Fibroblast of skin of scalp (primary cell): Measurements from ENCODE around the gene URI1. TPM values are rescaled to one million over a fixed set of nuclear protein-coding genes. Genes with fewer than 3 reads are reported as not detected.
"Not testable (repeated sequence)": the region's sequence is repeated elsewhere in the genome, so short reads cannot be mapped to it uniquely, and the experiment has no call there.

Experiments
- DNase-seq: peaks from one replicate; pipeline ENCODE4 v3.0.0-alpha.2; 2013
- polyA plus RNA-seq, 2 experiments: library from polyadenylated mRNA; unstranded; fragments of 120-200 nt; gene quantifications; one replicate each; pipeline ENCODE4 v1.2.1, GENCODE V29; 2013; ENCODE audit not compliant: insufficient read length in 2 of 2

The URI1 gene
- polyA plus RNA-seq (2013, experiment 1 of 2; ENCODE audit: insufficient read length): 70.7 TPM
- 73.4 TPM for polyA plus RNA-seq (2013, experiment 2 of 2; ENCODE audit: insufficient read length)

DNA sequence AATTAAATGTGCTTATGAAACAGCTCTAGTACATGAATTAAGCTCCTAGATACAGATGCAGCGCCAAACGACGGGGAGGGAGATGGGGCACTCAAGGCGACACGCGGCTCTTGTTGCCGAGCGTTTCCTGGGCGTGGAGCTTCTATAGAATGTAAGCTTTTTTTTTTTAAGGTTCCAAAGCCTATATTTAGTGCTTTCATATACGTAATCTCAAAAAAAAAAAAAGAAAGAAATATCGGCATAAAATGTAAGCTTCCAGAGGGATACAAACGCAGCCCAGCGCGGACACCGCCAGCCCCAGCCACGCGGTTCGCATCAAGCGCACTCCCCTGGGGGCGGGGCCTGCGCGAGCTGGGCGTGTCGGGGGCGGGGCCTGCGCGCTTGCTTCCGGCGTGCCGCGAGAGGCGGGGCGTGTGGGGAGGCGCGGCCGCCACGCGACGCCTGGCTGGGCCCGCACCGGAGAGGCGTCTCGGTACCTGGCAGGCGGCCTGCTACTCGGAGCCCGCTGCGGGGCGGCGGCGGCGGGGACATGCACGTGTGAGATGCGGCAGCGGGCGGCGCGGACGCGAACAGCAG is at the start of gene URI1:
URI1 (plus strand) TSS at position 412 of the 576 bp plus-strand sequence. CDS start 309 bp downstream, outside the sequence.
- DNase-seq: peak; percentile 88

DNA sequence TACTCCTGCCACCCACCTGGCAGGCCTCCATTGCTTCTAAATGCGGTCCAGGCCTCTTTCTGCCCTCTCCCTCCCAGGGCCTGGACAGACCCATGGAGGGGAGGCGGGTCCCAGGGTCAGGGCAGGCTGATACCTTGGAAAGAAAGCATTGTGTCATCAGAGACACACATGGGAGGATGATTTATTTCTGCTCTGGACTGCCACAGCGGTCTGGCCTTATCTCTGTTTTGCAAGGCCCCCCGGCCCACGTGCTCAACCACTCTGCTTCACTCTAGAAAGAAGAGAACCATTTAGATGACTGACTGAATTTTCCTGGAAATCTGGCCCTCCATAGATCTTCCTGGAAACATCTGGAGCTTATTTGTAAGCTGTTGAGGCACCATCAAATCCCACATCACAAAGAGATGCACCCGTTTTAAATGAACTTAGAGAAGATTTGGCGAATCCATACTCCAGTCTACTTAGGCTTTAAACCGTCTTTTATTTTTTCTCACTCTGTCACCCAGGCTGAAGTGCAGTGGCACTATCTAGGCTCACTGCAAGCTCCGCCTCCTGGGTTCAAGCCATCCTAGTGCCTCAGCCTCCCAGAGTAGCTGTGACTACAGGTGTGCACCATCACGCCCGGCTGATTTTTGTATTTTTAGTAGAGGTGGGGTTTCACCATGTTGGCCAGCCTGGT is 48.3 kb upstream of the URI1 start:
- DNase-seq: no peak

DNA sequence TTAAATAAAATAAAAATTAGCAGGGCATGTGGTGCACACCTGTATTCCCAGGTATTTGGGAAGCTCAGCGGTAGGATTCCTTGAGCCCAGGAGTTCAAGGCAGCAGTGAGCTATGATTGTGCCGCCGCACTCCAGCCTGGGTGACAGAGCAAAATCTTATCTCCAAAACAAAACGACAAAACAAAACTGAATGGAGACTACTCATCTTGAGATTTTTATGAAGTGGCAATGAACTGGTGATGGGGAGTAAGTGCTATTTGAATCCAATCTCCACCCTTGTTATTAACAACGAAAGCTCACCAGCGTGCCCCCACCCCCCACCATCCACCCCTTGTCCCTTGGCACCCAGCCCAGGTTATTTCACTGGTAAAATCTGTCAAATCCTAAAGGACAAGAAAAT is 45.2 kb upstream of the URI1 start:
- no peak for DNase-seq

DNA sequence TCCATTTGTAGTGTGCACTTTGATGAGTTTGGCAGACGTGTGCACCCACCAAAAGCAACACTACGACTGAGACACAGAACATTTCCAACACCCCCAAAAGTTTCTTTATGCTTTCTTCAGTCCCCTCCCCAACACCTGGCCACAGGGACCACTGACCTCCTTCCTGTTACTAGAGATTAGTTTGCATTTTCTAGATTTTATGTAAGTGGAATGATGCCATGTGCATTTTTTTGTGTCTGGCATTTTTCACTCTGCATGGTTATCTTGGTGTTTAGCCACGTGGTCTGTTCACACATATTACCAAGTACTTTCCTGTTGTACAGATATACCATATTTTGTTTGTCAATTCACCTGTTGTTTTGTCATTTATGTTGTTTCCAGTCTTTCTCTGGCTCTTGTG is 44.6 kb upstream of the URI1 start:
- DNase-seq: no peak

GRCh38 chr19:29904017-29904416 is 38.0 kb upstream of the URI1 start:
- DNase-seq: no peak

- DNase-seq: no peak
These were observed 32.8 kb upstream of the URI1 start for GRCh38 chr19:29908963-29909944.

DNA sequence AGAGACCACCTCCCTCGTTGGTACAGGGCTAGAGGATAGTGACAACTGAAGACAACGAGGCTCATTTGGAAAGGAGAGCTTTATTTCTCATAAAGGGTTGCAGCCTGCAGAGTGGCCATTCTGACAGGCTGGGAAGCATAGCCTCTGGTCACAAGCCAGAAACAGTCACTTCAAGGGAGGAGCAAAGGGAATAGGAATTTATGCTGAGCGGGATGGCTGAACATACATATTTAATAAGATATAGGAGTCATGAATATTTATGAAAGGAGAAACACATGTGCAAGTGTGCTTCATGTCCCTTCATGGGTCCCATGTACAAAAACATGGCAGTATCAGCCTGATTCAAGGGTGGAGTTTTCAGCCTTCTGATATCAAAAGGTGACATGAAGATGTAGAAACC is 27.1 kb upstream of the URI1 start:
- DNase-seq: no peak

- DNase-seq: not testable (repeated sequence)
These were observed 26.2 kb upstream of the URI1 start for GRCh38 chr19:29915832-29916231.

DNA sequence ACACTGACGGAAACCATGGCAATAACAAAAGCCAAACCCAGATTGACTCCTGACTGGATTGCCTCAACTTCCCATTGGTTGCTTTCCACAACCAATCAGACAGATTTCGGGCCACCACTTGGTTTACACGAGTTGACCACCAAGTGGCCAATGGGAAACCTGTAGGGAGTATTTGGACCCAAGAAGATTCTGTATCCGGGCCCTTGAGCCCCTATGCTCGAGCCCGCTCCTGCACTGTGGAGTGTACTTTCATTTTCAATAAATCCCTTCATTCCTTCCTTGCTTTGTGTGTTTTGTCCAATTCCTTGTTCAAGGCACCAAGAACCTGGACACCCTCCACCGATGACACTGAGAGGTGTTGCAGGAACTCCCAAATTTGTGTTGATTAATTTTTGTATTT is 24.1 kb upstream of the URI1 start:
- DNase-seq: no peak

- no peak for DNase-seq
These were observed 23.1 kb upstream of the URI1 start for GRCh38 chr19:29918891-29919290.

DNA sequence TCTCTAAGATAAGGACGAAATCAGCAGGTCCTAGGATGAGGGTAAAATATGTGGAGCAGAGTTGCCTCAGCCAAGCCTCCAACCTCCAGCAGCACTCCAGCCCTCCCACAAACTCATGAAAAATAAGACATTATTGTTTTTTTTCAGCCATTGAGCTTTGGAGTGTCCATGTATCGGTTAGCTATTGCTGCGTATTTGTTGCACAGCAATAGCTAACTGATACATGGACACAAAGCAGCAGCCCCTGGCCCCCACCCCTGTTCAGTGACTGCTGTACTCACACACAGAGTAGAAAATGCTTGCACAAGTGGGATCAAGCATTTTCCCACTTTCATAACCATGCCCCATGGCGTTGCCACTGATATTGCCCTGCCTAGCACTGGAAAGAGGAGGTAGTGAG is 19.1 kb upstream of the URI1 start:
- no peak for DNase-seq

DNA sequence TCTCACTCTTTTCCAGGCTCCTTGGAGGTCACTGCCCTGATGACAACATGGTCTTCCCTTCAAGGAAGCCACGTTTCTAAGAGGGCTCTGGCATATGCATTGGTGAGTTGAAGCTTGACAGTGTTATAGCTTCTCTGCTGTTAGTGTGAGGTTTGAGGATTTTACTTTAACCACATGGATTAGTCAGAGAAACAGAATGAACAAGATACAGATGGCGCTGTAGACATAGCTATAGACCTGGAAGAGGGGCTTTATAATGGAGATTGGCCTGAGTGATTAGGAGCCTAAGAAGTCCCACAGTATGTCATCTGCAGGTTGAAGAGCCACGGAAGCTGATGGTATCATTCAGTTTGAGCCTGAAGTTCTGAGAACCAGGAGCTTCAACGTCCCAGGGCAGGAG is 18.4 kb upstream of the URI1 start:
- no peak for DNase-seq

- DNase-seq: no peak
These were observed 16.0 kb upstream of the URI1 start for GRCh38 chr19:29926031-29926430.

DNA sequence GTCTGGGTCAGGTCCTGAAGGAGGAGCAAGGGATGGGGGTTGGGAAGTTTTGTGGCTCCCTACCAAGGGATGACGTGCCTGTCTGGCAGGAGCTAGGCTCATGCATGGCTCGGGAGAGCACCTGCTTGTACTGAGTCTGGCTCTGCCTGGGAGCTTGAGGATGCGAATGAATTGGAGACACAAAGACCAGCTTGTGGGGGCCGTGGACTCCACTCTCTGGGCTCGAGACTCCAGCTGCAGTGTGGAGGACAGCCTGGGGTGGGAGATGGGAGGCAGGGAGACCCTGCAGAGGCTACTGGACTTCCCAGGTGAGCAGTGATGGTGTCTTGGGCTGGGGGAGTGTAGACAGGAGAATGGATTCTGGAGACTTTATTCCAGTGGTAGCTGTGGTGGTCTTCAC is 15.2 kb upstream of the URI1 start:
- DNase-seq: no peak

DNA sequence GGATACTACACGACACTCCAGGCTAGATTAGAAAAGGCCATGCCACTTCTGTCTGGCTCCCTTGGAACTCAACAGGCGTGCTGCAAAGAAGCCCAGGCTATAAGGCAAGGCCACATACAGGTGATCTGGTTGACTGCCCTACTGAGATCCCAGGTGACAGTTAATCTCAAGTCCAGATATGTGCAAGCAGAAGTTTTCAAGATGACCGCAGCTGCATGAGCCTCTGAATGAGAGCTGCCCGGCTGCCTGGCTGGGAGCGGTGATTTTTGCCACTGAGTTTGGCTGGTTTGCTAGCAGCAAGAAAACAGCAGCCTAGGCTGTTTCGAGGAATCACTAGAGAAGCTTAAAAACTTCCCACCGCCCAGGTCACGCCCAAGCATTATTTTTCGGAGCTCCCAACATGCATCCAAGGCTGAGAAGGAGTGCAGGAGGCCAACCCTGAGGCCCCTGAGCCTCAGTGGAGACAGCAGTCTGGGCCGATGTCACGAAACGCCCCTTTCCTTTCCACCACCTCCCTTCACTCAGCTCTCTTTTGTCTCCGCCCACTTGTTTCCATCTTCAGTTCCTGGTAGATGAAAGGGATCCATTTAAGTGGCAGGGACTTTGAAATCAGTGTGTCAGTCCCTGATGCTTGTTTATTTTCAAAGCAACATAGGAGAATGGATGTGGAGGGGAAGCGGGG is 14.0 kb upstream of the URI1 start:
- no peak for DNase-seq

DNA sequence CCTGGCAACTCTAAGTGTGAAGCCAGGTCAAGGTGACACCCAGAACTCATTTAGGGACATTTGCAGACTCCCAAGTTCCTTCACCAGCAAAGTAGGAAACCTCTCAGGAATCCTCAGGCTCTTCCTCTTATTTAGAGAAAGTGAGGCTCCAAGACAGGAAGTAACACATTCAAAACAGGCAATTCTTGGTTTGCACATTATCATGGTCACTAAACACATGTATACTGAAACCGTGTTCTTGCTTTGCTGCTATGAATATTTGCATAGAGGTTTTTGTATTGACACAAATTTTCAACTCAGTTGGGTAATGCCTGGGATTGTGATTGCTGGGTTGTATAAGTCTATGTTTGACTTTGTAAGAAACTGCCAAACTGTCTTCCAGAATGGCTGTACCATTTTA is 13.2 kb upstream of the URI1 start:
- no peak for DNase-seq

DNA sequence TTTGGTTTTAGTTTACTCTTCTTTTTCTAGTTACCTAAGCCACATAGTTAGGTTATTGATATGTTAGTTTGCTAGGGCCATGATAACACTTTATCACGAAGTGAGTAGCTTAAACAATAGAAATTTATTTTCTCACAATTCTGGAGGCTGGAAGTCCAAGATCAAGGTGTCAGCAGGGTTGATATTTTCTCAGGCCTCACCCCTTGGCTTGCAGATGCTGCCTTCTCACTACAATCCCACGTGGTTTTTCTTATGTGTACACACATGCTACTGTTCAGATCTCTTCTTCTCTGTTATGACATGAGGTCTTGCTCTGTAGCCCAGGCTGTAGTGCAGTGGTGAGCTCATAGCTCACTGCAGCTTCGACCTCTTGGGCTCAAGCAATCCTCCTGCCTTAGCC is 7.8 kb upstream of the URI1 start:
- no peak for DNase-seq

GRCh38 chr19:29934781-29935180 is 7.3 kb upstream of the URI1 start:
- no peak for DNase-seq

- DNase-seq: no peak
These were observed 5.6 kb upstream of the URI1 start for GRCh38 chr19:29936409-29936808.

DNA sequence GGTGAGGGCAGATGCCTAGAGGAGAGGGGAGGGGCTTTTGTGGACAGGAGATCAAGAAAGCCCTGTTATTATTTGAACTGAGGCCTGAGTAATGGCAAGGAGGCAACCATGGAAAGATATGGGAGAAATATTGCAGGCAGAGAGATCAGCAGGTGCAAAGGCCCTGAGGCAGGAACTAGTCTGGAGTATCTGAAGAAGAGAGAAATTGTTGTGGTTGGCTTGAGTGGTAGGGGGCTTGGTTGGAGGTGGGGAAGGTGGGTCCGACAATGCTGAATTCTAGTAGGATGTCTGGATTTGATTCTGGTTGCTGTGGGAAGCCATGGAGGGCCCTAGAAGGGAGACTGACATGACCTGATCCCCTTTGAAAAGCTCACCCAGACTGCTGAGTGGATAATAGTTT is 2.4 kb upstream of the URI1 start:
- no peak for DNase-seq

GRCh38 chr19:29940971-29941585 is 961 bp upstream of the URI1 start:
- no peak for DNase-seq
